Kasumi-1 (cell line): Measurements from ENCODE around the gene RIPOR2.
"Not testable (repeated sequence)": the region's sequence is repeated elsewhere in the genome, so short reads cannot be mapped to it uniquely, and the experiment has no call there.

Experiments
- DNase-seq, 2 experiments: peaks; one replicate each; lab custom pipeline; 2025; lab: John Stamatoyannopoulos, UW

RIPOR2 gene

DNA sequence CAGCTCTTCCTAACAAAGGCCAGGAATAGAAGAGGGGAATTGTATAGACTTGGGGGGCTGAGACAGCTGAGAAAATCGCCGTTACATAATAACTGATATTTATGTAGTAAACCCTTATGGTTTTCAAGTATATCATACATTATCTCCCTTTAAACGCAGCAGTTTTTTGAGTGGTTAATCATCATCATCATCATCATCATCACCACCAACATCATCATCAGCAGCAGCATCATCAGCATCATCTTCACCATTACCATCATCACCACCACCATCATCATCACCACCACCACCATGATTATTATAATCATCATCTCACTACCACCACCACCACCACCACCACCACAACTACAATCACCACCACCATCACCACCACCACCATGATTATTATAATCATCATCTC is 9.1 kb downstream of the RIPOR2 start:
- not testable (repeated sequence) for DNase-seq

DNA sequence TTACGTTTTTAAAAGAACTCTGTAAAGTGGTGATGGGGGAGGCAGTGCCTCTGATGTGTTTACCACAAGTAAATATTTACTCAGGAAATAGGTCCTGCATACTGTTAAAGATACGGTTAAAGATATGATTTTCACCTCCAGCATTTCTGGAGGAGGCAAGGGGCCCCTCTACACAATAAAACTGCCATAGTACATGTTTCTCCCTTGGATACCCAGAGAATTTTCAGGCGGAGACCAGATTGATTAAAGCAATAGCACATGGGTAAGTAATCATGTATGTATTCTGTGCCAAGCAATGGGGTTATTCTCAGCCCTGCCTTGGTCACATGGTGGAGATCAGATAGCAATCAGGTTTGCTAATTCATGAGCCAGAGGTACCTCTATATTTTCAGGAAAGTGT is 9.6 kb downstream of the RIPOR2 start:
- no peak for DNase-seq

DNA sequence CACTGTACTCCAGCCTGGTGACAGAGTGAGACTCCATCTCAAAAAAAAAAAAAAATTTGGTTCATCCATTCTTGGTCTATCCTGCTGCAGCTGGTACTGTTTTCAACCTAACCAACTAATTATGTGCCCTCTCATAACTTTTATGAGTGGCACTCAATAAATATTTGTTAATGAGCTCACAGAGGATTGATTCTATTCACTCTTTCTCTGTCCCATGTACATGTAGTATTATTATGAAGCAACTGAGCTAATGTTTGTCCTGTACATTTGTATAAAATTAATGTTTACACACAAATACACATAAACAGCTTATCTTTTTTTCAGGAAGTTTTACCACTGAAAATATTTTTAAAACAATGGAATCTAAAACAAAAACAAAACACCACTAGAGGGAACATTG is 10.1 kb downstream of the RIPOR2 start:
- no peak for DNase-seq

DNA sequence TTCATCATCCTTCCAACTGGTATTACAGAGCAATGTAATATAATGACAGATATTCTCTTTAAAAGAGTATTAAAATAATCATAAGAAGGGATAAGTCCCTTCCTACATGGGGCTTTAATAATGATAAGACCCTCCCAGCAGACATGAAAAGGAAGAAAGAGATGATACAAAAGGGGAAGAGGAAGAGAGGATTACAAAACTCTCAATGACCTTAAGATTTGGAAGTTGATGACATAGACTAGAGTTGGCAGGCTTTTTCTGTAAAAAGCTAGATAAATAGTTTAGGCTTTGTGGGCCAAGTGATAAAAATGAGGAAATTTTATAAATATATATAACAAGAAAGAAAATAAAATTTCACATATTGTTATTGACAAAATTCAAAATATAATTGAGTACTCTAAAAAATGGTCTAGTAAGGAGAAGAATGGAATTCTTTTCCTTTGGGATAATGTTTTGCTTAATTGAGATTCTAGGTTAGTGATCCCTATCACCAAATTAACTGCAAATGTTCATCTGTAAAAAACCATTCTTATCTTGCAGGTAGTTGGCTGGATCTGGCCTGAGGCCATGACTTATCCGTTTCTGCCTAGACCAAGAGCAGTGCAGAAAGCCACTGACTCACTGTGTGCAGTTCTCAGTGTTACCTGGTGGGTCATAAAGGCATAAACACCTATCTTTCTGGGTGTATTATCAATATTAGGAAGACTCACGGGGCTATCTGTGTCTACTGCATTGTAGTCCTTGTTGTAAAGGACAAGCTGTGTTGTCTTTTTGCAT is 11.0 kb downstream of the RIPOR2 start:
- DNase-seq = peak in 1 of 2 experiments; percentile 15

DNA sequence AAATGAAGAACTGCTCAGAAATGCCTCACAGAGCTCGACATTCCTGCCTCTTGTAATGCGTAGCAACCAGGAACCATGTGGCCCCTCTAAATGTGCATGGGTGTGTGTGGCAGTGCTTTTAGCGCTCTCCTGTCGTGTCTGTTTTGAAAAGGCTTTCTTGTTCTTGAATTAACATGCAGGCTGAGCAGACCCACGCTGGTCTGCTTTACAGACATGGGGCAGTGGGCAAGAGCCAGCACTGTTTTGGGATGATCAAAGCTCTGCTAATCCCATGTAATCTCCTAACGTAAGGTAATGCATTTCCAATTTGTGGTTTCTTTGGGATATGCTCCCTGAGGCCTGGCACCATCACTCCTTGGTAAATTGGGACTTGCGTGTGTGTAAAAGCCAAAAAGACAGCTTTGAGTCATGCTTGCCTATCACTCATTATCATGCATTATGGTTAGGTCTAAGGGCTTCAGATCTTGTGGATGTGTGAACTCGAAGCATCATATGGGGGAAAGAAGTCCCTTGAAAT is 11.8 kb downstream of the RIPOR2 start:
- no peak for DNase-seq

DNA sequence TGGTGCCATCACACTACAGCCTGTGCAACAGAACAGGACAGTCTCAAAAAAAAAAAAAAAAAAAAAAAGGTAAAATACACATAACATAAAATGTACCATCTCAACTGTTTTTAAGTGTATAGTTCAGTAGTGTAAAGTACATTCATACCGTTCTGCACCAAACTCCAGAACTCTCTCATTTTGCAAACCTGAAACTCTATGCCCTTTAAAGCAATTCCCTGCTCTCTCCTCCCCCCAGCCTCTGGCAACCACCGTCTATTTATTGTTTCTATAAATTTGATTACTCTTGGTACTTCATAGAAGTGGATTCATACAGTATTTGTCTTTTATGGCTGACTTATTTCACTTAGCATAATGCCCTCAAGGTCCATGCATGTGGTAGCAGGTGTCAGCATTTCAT is 12.9 kb downstream of the RIPOR2 start:
- DNase-seq = no peak

DNA sequence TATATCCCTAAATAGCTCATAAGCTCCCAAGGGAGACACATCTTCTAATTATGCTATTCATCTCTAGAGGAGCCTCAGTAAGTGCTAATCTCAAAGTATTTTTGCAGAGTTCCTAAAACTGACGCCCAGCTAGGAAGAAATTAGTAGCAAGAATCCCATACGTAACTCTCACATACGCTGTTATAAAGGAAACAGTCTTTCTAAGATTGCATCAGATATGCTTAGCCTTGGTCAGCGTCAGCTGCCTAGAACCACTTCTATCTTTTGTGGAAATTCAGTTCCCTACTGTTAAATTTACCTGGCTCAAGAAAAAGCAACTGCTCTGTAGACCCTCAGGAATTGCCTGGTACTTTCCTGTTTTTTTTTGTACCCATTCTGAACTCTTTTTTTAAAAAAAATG is 13.6 kb downstream of the RIPOR2 start:
- peak in 1 of 2 experiments; percentile 9 for DNase-seq

DNA sequence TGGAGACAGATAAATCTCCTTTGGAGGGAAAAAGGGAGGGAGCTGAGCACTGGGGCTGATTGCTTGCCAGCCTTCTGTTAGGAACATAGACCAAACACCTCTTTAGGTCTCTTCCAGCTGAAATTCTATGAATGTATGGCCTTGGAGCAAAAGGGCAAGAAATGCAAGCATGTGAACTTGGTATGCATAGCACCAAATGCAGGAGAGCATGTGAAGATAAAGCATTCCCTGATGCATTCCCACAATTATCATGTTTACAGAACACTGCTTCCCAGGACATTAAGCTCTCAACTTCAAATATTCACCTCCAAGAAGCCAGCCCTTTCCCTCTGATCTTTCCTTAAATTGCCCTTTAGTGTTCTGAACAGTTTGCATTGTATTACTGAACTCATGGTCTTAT is 15.6 kb downstream of the RIPOR2 start:
- no peak for DNase-seq

DNA sequence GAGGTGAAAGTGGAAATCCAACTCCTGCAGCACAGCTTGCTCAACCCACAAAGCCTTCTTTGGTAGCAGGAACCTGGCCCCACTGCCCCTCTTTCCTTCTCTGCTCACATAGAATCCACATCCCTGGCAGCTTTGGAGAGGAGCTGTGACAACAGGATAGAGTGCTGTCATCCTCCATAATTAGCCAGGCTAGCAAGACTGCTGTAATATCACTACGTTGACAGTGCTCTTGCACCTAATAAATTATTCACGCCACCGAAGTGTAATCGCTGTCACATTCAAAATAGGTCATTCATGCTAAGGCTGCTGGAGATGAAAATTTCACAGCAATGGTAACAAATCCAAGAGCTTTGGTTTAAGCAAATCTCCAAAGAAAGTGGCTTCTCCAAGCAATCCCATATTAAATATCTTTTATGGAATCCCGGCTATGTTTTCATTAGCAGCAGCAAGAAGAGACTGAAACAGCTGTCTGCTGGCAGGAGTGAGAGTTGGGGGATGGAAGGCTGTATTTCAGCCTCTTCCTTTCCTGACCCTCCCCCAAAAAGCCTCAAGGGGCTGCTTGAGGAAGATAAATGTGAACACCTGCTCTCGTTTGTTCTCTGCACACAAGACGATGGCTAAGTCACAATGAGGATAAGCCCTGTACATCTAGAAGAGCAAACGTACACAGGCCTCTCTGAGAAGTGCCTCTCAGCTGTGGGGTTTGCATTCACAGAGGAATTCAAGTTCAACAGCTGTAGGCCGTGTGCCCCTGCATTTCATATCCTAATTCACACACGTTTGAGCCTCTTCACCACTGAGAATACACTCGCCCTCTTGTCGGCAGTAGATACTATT is 16.5 kb downstream of the RIPOR2 start:
- DNase-seq = no peak

DNA sequence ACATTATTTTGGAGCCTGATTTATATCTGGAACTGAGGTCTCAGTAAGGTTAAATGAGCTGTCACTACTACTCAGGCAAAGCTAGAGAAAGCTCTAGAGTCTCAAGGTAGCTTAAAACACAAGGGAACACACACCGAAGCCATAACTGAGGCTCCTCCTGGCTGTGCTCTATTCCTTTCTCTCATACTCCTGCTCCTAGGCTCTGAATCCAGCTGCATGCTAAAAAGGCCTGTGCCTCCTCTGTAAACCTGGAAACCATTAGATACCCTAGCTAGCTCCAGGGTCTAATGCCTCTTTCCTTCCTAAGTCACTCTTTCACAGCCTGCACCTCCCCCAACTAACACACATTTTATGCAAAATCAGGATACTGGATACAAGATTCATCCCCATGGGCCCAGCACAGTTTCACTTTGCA is 17.1 kb downstream of the RIPOR2 start:
- DNase-seq = no peak

DNA sequence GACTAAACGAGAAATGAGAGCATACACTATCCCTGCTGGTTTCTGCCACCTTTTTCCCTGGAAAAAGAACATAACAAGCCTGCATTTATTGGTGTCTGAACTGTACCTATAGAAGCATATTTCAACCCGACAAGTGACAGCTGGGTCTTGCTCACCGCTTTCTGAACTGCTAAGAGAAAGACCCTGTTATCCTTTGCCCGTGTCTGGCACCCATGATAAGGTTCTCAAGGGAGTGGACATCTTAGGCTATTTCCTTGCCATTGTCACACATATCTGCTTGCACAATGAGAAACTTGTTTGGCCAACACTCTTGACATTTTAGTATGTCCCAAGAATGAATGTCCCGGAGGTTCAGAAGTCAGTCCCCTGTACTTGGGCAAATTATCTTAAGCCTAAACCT is 19.3 kb downstream of the RIPOR2 start:
- no peak for DNase-seq

DNA sequence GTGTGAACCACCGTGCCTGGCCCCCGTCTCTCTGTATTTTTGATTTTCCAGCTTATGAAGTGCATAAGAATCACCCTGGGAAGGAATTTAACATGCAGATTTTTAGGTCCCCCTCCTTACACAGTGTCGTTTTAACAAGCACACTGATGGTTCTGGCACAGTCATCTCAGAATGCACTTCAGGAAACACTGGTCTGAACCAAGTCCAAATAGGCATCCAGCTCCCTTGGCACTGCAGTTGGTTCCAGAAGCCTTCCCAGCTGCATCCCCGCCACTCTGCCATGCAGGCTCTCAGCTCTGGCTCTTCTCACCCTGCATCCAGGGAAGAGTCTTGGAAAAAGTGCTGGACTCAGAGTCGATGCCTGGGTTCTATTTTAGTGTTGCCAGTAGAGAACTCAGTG is 20.1 kb downstream of the RIPOR2 start:
- no peak for DNase-seq

DNA sequence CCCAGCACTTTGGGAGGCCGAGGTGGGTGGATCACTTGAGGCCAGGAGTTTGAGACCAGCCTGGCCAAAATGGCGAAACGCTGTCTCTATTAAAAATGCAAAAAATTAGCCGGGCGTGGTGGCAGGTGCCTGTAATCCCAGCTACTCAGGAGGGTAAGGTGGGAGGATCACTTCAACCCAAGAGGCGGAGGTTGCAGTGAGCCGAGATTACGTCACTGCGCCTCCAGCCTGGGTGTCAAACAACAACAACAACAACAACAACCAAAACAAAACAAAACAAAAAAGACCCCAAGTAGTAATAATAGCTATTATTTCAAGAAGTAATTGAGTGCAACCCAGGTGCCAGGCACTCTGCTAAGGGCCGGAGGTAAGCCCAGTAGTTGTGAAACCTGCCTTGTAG is 21.7 kb downstream of the RIPOR2 start:
- not testable (repeated sequence) for DNase-seq

DNA sequence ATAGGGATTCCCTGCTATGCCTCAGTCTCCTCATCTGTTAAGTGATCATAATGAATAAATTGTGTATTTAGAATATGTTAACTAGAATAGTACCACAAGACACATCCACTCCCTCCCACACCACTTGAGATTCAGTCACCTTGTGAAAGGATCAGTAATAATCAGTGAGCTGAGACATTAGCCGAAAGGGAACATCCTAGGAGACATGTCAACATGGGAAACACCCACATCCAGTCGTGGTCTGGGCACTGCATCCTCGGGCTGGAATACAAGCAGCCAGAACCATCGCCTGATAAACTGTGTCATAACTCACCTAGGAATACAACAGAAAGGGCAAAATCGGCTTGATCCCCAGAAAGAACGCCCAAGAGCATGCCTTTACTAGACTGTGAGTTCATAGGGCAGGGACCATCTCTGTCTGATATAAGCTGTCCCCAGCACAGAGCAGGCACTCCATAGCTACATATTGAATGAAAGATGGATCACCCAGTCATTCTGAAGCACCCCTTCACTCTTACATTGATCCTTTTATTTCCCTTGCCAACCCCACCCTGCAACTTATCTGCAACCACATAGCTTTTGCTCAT is 23.9 kb downstream of the RIPOR2 start:
- DNase-seq = no peak

DNA sequence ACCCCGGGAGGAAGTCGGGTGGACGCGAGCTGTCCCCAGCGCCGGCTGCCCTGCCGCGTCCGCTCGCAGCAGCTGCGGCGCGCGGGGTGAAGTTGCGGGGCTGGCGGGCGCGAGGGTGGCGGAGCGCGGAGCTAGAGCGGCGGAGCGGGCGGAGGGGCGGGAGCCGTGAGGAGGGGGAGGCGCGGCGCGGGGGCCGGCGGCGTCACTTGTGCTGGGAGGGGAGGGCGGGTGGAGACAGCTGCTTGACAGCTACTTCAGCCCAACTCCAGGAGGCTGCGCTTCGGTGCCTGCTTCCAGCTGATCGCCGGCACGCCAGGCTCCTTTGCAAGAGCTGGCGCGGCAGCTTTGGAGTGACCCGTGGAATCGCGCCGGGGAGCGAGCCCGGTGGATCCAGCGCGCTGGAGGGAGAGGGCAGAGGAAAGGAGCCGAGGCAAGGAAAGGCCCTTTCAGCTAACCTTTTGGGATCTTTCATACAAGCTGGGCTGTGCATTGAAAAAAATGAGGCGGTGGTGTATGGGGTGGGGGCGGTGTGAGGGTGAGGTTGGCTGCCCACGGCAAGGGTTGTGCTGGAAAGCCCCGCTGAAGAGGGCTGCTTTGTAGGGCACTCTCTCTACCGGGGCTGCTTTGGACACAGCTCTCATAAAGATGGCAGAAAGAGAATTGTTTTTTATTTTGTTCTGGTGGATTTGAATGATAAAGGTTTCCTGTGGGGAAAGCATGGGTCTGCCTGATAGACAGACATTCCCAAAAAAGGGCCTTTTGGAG is 24.6 kb downstream of the RIPOR2 start:
- no peak for DNase-seq

DNA sequence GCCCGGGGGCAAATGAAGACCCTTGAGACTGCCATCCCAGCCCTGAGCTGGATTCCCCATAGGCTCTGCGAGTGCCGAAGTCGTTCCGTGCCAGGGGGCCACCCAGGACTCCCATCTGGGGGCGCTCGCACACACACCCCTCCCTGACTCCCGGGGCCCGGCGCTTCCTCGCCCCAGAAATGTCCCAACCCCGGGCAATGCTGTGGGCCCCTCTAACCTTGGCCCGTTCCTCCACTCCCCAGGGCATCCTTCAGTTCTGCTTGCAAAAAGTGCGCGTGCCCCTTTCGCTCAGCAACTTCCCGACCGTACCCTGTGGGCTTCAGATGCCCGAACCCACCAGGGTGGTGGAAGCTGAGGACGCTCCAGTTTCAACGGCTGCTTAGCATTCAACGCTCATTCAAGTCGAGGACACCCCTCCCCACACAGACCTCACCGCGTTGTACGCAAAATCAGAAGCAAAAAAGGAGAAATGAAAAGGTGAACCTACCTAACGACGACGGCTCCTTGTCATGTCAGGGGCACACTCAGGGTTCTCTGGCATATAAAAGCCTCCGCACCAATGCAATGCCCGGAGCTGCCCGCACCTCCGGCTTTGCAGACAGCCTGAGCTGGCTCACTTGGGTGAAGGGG is 25.3 kb downstream of the RIPOR2 start:
- no peak for DNase-seq

DNA sequence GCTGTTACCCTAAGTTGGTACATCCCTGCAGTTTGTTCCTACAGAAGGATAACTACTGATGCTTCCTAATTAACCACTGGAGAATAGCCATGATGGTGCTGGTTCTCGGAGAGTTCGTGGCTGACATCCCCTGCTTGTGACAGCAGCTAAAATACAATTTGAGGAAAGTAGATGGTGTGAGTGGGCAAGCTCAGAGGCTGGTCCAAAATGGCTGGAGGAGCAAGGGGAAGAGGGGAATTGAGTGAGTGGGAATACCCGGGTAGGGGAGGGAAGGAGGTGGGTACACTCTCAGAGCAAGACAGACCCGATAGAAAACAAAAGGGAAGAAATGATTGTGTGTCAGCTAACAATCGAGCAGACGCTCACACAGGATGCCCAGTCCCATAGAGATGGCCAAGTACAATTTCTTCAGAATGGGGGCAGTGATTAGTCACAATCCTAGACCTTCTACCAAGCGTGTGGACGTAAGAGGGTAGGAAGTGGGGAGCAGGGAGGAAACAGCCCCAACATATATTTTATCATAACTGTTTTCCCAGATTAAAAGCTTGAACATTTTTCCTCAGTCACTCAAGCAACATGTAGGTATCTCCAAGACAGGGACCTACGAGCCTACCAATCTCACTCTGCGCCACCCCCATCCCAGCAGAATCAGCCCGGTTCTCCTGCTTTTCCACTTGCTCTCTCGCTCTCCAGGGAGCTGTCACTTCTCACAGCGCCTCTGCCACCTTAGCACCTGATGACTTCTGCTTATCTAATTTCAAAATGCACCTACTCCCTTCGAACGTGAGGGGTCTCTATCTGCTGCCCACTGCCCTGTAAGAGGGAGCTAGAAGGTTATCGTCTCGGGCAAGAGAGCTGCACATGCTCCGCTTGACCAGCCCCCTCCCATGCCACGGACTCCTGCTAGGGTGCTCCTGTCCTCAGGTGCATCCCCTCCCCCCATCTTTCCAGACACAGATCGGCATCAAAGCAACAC is 26.2 kb downstream of the RIPOR2 start:
- DNase-seq = no peak

DNA sequence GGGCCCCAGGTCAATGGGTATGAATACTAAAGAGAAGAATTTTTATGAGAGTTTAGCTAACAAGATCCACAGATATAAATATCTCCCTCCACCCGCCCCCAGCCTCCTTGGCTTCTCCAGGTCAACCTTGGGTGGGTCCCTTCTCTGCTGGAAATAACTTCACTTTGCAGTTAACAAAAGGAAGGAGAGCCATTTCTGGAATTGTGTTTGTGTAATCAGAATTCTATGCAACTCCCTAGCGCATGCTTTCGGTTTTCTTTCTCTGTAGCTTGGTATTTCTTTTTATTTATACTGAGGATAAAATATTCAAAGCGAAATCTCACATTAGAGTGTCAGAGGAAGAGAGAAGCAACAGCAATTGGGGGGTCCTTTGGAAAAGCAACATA is 27.1 kb downstream of the RIPOR2 start:
- DNase-seq = no peak

DNA sequence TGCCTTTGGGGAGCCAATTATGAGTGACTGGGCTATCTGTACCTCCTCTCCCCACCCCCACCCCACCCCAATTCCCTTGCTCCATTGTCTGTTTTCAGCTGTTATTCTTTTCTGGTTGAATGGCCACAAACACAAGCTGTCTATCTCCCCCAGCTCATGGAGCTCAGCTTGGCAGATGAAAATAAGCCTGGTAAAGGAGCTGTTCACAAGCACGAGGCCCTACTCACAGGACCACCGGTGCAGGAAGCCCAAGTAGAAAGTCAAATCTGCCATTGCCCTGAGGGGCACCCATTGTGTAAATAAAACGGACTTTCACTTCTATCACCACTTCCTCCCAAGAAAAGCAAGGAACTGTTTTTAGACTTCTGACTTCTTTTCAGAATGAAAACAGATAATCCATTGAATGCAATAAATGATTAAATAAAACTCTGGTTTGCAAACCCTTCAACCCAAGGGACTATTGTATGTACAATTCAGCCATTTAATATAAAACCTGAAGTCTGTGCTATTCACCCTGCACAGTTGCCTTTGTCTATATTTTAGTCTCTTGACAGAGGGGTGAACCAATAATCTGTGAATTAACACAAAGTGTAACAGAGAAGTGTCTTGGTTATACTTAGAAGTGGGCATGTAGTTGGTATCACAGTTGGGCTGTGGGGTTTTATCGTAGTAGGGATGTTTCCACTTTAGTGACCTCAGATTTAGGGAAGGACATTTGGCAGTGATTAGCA is 27.7 kb downstream of the RIPOR2 start:
- DNase-seq = no peak

DNA sequence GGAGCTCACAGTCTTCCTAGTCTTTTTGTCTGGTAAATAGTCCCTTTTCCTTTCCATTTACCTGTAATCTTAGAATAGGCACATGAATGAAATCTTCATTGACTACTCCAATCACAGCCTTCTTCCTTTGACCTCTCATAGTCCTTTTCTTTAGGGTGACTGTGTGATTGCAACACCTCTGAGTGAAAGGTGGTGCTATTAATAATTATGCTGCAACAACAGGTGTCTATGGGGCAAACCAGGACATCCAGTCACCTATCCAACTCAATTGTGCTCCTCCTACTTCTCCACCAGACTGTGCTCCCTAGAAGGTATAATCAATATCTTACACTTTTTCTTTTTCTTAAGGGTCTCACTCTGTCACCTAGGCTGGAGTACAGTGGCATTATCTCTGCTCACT is 29.4 kb downstream of the RIPOR2 start:
- DNase-seq = no peak
